ENCODE results near the gene MAN1C1.

DNA sequence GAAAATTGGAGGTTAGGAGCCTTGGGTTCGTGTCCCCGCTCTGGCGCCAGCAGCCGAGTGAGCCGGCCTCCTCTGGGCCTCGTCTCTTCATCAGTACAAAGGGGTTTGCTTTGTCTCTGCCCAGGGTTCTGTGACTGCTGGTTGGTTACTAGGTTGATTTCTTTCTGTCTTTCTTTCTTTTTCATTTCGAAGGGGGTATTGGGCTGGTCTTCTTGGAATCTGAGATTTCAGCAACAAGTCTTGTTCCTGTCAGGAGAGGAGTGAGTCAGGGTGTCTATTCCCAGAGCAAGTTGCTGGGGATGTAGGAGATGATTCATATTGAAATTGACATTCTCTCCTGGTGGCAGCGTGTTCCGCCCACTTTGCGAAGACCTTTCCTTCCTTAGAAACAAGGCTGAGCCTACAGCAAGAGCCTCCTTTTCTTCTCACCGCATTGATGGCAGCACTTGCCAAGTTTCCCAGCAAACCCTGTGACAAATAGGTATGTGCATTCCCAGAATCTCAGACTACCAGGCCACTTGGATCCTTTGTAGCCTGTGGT, 79.2 kb downstream of the MAN1C1 start:
- TF ChIP-seq, protein P1, sequence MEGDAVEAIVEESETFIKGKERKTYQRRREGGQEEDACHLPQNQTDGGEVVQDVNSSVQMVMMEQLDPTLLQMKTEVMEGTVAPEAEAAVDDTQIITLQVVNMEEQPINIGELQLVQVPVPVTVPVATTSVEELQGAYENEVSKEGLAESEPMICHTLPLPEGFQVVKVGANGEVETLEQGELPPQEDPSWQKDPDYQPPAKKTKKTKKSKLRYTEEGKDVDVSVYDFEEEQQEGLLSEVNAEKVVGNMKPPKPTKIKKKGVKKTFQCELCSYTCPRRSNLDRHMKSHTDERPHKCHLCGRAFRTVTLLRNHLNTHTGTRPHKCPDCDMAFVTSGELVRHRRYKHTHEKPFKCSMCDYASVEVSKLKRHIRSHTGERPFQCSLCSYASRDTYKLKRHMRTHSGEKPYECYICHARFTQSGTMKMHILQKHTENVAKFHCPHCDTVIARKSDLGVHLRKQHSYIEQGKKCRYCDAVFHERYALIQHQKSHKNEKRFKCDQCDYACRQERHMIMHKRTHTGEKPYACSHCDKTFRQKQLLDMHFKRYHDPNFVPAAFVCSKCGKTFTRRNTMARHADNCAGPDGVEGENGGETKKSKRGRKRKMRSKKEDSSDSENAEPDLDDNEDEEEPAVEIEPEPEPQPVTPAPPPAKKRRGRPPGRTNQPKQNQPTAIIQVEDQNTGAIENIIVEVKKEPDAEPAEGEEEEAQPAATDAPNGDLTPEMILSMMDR (IDR thresholded peaks at IDR 0.05): no peak
- TF ChIP-seq POLR2A (IDR thresholded peaks at IDR 0.05): no peak
- no peak for TF ChIP-seq POLR2AphosphoS5 (IDR thresholded peaks at IDR 0.05)
